ENCODE data around the gene SUPT3H.
"Not testable (repeated sequence)": the region's sequence is repeated elsewhere in the genome, so short reads cannot be mapped to it uniquely, and the experiment has no call there.

The SUPT3H gene

GRCh38 chr6:45192556-45192955, 185.2 kb downstream of the SUPT3H start:
- TF ChIP-seq ZFX (IDR thresholded peaks at IDR 0.05) (no peak), CTCF (conservative IDR thresholded peaks at IDR 0.05) (no peak)
- no peak overlapping the region for H3K27ac ChIP-seq

- no peak overlapping the region for H3K27ac ChIP-seq
- no peak for TF ChIP-seq ZFX (IDR thresholded peaks at IDR 0.05)
- no peak for TF ChIP-seq CTCF (conservative IDR thresholded peaks at IDR 0.05)
Observed at GRCh38 chr6:45191414-45191813, 186.3 kb downstream of the SUPT3H start.

- TF ChIP-seq ZFX (IDR thresholded peaks at IDR 0.05) (no peak), CTCF (conservative IDR thresholded peaks at IDR 0.05) (no peak)
- no peak overlapping the region for H3K27ac ChIP-seq
Observed at GRCh38 chr6:45187836-45188235, 189.9 kb downstream of the SUPT3H start.

- TF ChIP-seq CTCF (conservative IDR thresholded peaks at IDR 0.05) (no peak), ZFX (IDR thresholded peaks at IDR 0.05) (no peak)
- no peak overlapping the region; the same call in 1 of the 2 replicates for H3K27ac ChIP-seq
Observed at GRCh38 chr6:45185403-45186251, 192.1 kb downstream of the SUPT3H start.

GRCh38 chr6:45184937-45185336, 192.8 kb downstream of the SUPT3H start:
- no peak overlapping the region for H3K27ac ChIP-seq
- TF ChIP-seq ZFX (IDR thresholded peaks at IDR 0.05) (no peak), CTCF (conservative IDR thresholded peaks at IDR 0.05) (no peak)

GRCh38 chr6:45184040-45184439, 193.7 kb downstream of the SUPT3H start:
- no peak for TF ChIP-seq CTCF (conservative IDR thresholded peaks at IDR 0.05)
- TF ChIP-seq ZFX (IDR thresholded peaks at IDR 0.05): no peak
- no peak overlapping the region for H3K27ac ChIP-seq

GRCh38 chr6:45176373-45176772, 201.4 kb downstream of the SUPT3H start:
- not testable (repeated sequence) for H3K27ac ChIP-seq

- TF ChIP-seq CTCF (conservative IDR thresholded peaks at IDR 0.05) (no peak), ZFX (IDR thresholded peaks at IDR 0.05) (no peak)
- H3K27ac ChIP-seq: peak overlapping the region; percentile 34; the same call in 1 of the 2 replicates
Observed at GRCh38 chr6:45175272-45175671, 202.5 kb downstream of the SUPT3H start.
